GM19452 (cell line): ENCODE measurements around the gene ENPP3.

ENCODE experiments used
- ATAC-seq: cut with Tn5 transposase; IDR thresholded peaks from one replicate; pipeline ENCODE4 v1.9.1; 2021; ENCODE audit not compliant: unreplicated experiment

The ENPP3 gene

DNA sequence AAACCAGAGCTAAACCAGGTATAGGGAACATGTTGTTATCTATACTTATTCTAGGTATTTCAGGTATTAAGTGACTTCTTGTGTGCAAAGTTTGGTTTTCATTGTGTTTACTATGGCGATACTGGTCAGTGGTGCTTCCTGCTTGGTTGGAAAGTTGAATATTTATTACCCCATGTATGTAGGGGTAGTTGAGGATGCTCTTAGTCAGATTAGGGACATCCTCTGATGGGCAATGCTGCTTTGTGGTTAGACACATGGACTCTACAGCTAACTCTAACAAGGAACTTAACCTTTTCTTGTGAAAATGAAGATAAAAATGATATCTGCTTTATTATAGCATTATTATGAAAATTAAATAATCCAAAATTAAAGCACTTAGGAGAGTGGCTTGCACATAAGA is 126.6 kb downstream of the ENPP3 start:
- no peak for ATAC-seq

DNA sequence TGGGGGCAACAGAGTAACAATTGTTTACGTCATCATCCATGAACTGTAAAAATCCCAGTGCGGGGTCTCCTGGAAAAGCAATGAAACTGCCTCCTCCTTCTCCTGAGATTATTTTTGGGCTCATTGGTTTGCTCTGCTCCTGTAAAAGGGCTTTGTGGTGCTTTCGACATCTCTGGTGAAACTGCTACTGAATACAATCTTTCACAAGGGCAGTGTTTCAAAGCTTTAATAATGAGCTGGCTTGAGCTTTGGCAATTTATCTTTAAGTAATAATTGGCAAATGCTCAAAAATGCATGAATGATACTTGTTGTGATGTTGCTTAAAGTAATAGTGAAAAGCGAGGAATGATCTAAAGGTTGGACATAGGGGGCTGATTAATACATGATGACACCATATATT is 127.2 kb downstream of the ENPP3 start:
- ATAC-seq, result no peak

DNA sequence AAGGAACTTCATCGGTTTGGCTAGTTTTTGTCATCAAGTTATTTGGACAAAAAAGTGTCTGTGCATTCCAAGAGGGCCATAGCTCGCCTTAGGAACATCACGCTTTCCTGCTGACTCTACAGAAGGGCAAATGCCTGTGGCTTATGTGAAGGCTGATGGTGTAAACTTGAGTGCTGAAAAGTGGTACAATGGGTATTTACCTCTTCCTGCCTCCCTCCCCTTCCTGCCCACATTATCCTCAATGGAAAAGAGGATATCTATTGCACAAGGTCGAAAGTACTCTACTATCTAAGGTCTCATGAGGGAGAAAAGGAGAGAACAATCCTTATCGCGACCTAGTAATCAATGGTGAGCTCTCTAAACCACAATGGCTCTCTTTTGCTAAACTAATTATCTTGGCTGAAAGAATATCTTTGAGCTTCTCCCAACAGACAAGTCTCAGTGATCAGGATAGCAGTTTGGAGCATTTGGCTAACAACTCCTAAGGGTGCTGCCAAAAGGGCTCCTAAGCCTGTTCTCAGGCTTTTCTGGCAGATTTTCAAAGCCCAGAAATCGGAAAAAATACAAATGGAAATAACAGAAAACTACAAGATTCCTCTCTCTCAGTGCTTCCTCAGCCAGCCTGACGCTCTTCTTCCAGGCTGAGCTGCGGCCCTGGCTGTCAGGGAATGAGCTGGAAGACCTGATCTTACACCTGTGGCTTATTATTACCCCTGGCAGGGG is 128.1 kb downstream of the ENPP3 start:
- ATAC-seq, result no peak

DNA sequence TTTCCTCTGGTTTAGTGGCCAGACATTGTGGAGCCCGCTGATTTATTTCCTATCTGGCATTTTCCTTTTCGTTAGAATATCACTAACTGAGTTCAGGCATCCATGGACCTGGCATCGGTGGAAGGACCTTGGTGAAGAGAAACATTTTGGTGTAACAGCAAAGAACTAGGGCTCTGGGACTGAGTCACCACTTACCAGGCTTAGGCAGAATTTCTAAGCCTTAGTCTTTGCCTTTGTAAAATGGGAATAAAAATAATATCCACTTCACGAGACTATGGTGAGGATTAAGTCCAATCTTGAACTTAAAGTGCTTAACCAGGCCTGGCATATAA is 128.7 kb downstream of the ENPP3 start:
- no peak for ATAC-seq

DNA sequence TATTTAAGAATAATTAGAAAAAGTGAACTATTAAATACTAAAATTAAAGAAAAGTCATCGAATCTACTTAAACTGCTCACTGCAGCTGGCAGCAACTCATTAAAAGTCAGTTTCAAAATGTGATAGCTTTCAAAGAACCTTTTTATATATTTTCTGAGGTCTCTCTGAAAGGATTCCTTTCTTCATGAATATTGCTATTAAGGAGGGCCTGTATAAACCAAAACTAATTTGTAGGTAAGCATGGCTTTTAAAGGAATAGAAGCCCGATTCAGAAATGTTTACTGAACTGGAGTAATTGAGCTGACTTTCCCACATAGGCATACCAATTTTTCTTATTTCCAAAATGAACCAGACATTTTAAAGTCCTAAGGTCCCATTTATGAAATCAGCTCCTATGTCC is 129.5 kb downstream of the ENPP3 start:
- ATAC-seq, result no peak

DNA sequence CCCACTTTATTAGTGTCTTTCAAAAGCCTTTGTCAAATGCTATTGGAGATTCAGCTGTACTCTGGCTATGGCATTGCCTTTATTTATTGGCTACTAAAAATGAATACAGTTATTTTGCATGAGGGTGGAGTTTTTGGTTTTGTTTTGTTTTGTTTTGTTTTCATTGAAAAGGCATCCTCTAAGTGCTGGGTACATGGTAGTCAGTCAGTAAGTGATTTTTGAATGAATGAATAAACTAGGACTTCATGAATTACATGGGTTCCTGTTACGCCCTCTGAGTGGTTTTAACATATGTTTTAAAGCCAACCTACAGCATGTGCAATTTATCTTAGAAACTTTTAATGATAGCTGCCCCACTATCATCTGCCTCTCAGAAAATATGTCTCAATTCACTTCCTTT is 131.9 kb downstream of the ENPP3 start:
- ATAC-seq, result no peak

DNA sequence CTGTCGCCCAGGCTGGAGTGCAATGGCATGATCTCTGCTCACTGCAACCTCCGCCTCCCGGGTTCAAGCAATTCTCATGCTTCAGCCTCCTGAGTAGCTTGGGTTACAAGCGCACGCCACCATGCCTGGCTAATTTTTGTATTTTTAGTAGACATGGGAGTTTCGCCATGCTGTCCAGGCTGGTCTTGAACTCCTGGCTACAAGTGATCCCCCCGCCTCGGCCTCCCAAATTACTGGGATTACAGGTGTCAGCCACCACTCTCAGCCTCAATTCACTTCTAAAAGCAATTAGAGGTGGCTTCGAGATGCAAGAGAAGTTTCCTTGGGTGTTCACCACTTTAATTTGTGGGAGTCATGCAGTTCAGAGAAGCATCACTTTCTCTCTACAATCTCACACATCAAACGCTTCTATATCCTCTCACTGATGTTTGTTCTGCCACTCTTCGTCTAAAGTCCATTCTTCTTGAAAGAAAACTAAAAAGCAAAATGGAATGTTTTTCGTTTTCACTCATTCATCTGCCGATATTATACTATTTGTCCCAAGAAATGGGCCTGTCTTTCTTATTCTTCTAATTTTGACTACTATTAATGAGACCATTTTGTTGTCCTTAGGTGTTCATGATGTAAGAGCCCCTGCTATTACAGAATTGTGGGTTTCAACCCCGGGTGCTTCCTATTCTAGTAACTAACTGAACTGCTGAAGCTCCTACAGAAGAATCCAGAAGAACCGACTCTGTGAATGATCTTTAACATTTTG is 132.5 kb downstream of the ENPP3 start:
- no peak for ATAC-seq

DNA sequence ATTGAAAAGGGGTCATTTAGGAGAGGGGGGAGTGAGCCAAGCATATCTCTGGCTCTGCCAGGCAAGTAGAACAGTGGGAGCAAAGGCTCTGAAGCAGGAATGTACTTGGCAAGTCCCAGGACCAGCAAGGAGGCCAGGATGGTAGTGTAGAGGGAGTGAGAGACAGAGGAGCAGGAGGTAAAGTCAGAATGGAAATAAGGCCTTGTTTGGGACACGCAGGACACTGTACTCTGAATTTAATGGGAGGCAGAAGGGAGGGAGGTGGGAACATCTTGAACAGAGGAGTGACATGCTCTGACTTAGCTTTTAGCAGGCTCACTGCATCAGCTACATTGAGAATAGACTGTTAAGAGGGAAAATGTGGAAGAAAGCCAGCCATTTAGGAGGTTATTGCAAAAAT is 133.7 kb downstream of the ENPP3 start:
- ATAC-seq, result no peak

DNA sequence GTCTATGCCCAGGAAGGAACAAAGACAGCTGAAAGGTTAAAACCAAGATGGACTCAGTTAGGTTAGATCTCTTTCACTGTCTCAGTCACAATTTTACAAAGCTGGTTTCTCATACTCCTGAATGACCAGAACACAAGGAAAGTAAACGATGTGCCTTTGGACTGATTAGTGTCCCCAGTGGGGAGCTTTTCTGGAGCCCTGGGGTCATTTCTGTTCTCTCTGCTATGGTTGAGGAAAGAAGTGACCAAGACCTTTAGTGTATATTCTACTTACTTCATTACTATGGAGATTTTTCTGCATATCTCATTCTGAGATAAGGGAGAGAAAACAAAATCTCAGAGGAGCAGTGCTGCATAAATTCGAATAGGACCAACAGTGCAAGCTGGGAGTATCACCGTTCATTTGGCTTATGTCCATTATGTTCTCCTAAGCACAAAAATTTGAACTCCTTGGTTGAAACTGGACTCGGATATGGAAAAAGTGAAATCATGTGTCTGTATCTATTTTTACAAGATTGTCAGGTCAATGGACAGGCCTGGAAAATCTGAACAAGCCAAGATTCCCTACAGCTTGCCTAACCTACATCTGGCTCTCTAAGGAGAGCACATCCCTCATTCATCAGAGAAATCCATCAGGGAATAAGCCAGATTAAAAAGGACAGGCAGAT is 136.3 kb downstream of the ENPP3 start:
- no peak for ATAC-seq

DNA sequence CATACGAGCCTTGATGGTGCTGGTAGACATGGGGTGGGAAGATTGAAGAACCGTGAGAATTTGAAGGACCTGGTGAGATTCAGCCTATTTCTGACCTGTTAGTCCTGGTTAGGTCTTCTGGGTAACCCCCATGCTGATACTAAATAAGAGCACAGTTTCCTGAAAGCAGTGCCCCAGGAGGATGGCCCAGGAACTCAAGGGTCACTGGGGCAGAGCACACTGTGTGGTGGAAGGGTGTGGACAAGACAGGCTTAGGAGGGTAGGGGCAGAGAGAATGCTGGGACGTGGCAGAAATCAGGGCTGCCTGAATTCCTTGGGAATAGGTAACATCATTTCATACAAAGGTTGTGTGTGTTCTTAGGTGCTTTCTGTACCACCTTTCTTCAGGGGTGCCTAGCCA is 138.8 kb downstream of the ENPP3 start:
- ATAC-seq, result no peak

DNA sequence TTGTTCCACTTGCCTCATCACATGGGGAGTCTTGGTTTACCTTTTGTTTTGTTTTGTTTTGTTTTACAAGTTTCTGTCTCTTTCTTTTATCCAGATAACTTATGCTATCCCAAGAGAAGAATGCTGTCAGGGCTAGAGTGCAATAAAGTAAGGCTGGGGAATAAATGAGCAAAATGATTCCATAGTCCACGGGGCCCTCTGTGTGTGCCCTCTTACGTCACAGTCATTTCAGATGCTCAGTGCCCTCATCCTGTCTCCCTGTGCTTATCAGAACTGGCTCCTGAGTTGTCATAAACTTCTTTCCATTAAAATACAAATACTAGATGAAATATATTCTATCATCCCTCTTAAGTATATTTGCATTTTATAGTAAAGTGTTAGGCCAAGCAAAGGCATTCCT is 139.9 kb downstream of the ENPP3 start:
- ATAC-seq, result no peak

DNA sequence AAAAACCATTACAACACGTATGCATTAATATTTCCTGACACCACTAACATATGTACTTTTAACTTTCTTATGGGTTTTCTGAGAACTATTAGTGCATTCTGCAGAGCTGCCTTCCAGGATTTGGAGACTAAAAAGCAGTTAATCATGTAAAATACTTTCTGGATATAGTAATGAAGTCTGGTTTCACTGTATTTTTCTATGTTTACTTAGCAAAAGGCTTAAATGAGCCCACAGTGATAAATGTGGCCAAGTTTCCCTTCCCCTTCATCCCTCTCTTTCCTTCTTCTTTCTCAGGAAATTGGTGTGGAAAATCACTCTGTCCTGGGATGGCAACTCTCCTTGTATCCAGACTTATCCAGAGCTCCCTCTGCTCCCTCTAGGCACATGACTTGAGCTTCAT is 141.1 kb downstream of the ENPP3 start:
- no peak for ATAC-seq

DNA sequence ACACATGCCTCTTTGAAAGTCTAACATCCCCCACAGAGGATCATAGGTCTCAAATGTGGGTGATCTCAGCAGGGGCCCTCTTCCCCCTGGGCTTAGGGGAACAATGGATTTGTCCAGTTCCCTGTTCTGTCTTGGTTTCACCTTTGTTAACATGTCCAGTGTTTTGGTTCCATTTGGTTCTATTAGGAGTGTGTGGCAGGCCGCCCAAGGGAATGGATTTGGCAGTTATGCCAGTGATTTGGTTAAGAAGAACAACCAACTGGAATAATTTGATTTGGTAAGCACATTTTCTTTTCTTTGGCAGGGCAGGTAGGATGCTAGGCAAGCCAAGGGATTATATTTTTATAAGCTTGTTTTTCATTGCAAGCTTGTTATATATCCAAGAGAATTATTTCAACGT is 142.2 kb downstream of the ENPP3 start:
- ATAC-seq, result no peak

DNA sequence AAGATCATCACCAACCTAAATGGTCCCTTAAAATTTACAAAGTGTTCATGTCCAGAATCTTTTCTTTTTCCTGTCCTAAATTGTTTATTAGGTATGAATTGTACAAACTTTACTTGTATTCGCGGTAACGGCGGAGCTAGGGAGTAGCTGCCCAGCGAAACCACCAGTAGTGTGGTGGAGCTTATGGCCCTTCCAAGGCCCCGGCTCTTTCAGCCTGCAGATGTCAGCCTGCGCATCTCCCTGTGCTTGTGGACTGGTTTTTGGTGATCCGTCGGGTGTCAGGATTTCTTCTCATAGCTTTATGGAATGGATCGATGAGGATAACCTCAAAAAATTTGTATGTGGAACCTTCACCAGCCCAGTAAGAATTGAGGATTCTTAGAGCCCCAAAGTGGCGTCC is 143.5 kb downstream of the ENPP3 start:
- no peak for ATAC-seq

DNA sequence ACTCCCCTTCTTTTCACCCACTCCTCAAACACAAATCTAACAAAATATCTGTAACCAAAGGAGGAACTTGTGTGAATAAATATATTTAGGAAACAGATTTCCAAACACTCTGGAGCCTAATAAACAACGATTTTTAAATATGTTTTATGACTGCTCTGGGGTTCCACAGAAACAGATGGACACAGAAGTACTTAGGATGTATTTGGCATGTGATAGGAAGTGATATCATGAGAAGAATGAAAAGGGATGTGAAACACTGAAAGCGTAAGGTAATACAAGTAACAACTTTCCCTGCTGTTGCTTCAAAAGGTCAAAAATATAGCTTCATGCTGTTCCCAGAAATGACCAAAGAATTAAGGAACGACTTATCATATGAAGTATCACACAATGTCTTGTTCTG is 144.6 kb downstream of the ENPP3 start:
- no peak for ATAC-seq

DNA sequence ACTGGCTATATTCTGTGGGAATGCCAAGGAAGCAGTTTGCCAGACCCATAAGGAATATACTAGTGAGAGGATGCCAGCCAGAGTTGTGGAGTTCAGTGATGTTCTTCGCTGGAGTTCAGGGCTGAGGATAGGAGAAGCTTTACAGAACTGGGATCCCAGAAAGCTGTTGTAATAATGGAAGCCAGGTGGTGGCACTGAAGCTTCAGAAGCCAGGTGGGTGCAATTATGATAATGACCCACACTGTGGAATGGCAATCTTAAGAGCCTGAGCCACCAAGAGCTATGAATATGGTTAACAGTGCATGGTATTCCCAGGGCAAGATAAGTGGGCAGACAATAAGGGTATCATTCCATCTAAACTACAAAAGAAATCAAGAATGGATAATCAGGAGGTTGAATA is 145.7 kb downstream of the ENPP3 start:
- no peak for ATAC-seq

DNA sequence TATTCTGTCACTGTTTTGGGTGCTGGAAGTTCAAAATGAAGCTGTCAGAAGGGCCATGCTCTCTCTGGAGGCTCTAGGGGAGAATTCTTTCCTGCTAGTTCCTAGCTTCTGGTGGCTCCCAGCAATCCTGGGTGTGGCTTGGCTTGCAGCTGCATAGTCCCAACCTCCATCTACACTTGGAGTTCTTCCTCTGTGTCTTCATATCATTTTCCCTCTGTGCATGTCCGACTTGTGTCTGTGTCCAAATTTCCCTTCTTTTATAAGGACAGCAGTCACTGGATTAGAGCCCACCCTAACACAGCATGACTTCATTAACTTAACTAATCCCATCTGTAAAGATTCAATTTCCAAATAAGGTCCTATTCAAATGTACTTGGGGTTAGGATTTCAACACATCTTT is 147.5 kb downstream of the ENPP3 start:
- no peak for ATAC-seq

DNA sequence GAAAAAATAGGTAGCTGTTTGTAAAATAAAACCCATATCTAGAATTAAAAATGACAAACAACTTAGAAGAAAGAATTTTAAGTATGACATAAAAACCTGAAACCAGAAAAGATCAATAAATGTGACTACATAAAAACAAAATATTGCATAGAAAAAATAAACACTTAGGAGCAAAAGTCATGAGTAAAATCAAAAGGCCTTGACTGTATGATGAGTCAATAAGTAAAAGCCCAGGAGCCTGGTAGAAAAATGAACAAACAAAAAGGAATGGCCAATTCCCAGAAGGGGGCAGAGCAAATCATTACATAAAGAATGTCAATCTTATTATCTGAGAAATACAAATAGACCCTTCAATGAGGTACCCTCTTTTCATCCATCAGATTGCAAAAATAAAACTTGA is 150.0 kb downstream of the ENPP3 start:
- no peak for ATAC-seq

DNA sequence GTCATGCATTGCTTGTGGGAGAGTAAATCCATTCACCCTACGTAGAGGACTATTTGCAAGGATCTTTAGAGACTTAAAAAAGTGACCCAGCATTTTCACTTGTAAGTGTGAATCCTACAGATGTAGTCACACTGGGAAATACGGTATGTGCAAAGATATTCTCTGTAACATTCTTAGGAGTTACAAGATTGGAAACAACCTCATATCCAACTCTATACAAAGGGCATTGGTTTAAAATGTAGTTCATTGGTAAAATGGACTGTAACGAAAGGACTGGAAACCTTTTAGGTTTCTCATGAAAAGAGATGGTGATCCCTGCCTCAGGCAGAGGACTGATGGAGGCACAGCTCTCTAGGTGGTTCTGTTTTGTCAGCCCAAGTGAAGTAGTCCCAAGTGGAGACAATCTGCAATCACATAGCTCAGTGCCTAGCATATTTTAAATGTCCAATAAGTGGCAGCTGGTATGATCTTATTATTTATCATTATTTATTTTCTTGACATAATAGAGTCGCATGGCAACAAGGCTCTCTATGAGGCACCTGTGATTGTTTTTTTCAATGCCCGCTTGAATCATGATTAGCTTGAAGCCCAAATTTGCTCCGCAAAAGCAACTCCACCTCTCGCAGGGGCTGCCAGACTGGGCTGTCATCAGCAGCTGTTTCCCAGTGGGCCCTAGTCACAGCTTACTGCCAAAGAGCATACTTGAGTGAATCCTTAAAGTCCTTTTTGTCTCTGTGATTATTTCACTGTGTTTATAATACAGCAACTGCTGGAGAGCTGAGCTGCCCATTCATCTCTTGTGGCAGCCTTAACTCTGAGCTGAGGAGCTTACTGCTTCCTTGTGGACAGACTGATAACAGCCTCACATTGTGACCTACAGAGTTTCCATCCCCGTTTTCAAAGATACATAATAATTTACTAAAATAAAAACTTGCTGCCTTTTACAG is 150.9 kb downstream of the ENPP3 start:
- no peak for ATAC-seq

DNA sequence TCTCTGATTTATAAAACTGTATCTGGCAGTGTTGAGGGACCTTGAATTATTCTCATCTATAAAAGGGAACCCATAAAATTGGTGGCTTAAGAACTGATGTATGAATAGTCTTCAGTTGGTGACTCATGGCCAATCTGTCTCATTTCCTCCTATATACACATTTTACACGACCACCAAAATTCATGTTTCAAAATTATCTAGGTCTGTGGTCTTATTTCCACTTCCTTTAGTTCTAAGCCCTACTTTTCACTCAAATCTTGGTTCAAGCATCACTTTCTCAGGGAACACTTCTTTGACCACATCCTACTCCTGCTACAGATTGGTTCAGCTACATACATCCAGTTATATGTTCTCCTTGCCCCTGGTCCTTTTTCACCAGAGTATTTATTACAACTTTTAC is 152.1 kb downstream of the ENPP3 start:
- ATAC-seq, result no peak

DNA sequence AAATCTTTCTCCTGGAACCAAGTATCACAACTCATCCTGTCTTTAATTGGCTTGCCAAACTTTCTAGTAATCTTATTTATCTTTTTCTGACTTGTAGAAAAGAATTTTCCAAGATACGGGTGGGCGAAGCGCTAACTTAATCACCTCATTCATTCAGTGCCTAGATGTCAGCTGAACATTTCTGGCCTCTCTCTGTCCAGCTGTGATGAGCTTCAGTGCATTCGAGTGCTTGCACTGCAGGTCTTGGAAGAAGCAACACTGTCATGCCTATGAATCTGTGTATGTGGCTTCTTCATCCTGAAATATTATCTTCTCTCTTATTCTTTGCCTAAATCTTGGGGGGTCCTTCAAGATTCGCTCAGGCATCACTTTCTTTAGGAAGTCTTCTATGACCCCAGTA is 154.4 kb downstream of the ENPP3 start:
- no peak for ATAC-seq
